PFSK-1 (cell line): ENCODE results near the gene VPS13D.

Experiments used
- FOXP2 ChIP-seq: optimal IDR thresholded peaks from 2 replicates; pipeline ENCODE3; 2011; ENCODE audit warnings: borderline replicate concordance, control low read depth, inconsistent platforms; ENCODE audit not compliant: insufficient read depth; ENCODE audit errors: extremely low read length, extremely low read depth
- POLR2AphosphoS5 ChIP-seq: IDR thresholded peaks from 2 replicates; pipeline ENCODE4 v1.6.1; 2012; ENCODE audit warnings: low read depth, mild to moderate bottlenecking, control low read depth, low read length, moderate library complexity
- SIN3A ChIP-seq: IDR thresholded peaks from 2 replicates; pipeline ENCODE4 v1.6.1; 2012; ENCODE audit warnings: mild to moderate bottlenecking, low read length, moderate library complexity, borderline replicate concordance; ENCODE audit not compliant: insufficient read depth
- TAF1 ChIP-seq: IDR thresholded peaks from 2 replicates; pipeline ENCODE4 v1.6.1; 2012; ENCODE audit warnings: low read length, control low read depth, borderline replicate concordance; ENCODE audit not compliant: insufficient read depth
- TF ChIP-seq, protein P1 (sequence below), 2 experiments: IDR thresholded peaks; 2 replicates each; pipeline versions ENCODE4 v1.6.1 to v1.8.0; 2011 to 2012; ENCODE audit warnings: low read depth in 2 of 2, low read length in 2 of 2, control low read depth in 1 of 2, inconsistent platforms in 1 of 2, mild to moderate bottlenecking in 1 of 2, moderate library complexity in 1 of 2; ENCODE audit not compliant: insufficient read depth in 1 of 2

The VPS13D gene

DNA sequence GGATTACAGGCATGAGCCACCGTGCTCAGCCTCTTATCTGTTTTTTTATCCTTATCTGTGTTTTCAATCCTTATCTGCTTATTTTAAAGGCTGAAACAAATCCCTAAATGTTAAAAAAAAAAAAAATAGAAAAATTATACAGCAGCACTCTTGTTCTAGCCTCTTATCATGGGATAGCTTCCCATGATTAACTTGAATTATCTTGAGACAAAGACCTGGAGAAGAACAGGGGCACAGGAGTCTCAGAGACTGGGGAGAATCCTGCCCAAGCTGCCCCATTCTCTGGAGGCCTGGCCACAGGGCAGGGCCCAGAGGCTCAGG, 301.3 kb downstream of the VPS13D start:
- no peak for TF ChIP-seq POLR2AphosphoS5
- TF ChIP-seq, protein P1, sequence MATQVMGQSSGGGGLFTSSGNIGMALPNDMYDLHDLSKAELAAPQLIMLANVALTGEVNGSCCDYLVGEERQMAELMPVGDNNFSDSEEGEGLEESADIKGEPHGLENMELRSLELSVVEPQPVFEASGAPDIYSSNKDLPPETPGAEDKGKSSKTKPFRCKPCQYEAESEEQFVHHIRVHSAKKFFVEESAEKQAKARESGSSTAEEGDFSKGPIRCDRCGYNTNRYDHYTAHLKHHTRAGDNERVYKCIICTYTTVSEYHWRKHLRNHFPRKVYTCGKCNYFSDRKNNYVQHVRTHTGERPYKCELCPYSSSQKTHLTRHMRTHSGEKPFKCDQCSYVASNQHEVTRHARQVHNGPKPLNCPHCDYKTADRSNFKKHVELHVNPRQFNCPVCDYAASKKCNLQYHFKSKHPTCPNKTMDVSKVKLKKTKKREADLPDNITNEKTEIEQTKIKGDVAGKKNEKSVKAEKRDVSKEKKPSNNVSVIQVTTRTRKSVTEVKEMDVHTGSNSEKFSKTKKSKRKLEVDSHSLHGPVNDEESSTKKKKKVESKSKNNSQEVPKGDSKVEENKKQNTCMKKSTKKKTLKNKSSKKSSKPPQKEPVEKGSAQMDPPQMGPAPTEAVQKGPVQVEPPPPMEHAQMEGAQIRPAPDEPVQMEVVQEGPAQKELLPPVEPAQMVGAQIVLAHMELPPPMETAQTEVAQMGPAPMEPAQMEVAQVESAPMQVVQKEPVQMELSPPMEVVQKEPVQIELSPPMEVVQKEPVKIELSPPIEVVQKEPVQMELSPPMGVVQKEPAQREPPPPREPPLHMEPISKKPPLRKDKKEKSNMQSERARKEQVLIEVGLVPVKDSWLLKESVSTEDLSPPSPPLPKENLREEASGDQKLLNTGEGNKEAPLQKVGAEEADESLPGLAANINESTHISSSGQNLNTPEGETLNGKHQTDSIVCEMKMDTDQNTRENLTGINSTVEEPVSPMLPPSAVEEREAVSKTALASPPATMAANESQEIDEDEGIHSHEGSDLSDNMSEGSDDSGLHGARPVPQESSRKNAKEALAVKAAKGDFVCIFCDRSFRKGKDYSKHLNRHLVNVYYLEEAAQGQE (IDR thresholded peaks at IDR 0.05; ENCODE audit: insufficient read depth in 1 of 2, low read depth in 2 of 2, low read length in 2 of 2) = no peak

DNA sequence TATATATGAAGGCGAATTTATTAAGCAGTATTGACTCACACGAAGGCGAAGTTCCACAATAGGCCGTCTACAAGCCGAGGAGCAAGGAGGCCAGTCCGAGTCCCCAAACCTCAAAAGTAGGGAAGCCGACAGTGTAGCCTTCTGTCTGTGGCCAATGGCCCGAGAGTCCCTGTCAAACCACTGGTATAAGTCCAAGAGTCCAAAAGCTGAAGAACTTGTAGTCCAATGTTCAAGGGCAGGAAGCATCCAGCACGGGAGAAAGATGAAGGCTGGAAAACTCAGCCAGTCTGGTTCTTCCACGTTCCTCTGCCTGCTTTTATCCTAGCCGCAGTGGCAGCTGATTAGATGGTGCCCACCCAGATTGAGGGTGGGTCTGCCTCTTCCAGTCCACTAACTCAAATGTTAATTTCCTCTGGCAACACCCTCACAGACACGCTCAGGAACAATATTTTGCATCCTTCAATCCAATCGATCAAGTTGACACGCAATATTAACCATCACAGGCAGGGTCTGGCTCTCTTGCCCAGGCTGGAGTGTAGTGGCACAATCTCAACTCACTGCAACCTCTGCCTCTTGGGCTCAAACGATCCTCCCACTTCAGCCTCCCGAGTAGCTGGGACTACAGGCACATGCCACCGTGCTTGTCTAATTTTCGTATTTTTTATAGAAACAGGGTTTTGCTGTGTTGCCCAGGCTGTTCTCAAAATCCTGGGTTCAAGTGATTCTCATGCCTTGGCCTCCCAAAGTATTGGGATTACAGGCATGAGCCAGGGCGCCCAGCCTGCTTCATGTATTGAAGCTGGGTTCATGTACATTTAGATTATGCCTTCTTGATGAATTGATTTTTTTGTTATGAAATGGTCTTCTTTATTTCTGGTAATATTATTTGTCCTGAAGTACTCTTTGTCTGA, 302.8 kb downstream of the VPS13D start:
- TF ChIP-seq, protein P1 (IDR thresholded peaks at IDR 0.05; ENCODE audit: insufficient read depth in 1 of 2, low read depth in 2 of 2, low read length in 2 of 2) = no peak
- TF ChIP-seq SIN3A (no peak), FOXP2 (no peak), POLR2AphosphoS5 (no peak), TAF1 (no peak)

DNA sequence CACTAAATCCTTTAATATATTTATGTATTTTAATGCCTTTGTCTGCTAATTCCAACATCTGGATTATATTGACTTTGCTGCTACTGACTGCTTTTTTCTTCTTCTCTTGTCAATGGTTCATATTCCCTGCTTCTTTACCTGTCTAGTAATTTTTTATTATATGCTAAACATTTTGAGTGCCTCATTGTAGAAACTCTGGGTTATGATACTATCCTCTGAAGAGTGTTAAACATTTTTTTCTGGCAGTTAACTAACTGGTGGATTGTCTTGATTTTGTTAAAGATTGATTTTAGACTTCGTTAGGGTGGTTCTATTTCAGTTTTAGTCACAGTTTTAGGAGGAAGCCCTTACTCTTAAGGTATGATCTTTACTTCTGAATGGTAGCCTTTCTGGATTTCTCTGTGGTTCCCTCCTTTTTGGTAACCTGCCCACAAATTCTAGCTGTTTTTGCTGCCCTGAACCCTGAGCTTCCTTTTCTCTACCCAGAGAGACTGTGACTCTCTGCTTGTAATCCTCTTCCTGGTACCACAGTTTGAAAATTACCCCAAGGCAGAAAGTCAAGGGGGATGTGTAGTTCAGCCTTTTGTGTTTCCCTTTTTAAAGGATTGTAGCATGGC, 306.3 kb downstream of the VPS13D start:
- TF ChIP-seq SIN3A (no peak), TAF1 (no peak), POLR2AphosphoS5 (no peak), FOXP2 (no peak)
- TF ChIP-seq, protein P1 (IDR thresholded peaks at IDR 0.05; ENCODE audit: insufficient read depth in 1 of 2, low read depth in 2 of 2, low read length in 2 of 2) = no peak

DNA sequence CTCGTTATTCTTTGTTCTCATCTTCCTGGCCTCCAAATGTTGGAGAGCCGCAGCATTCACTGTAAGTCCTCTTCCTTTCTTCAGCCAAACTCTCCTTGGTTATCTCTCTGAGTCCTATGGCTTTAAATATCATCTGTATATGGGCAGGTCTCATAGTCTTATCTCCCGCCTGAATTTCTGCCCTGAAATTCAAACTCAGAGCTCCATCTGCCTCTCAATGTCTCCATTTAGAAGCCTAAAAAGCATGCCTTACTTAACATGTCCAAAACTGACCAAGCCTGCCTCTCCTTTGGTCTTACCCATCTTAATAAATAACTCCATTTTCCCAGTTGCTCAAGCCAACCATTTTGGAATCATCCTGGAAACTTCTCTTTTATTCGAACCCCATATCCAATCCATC, 307.5 kb downstream of the VPS13D start:
- TF ChIP-seq, protein P1 (IDR thresholded peaks at IDR 0.05; ENCODE audit: insufficient read depth in 1 of 2, low read depth in 2 of 2, low read length in 2 of 2) = no peak
- TF ChIP-seq SIN3A (no peak), POLR2AphosphoS5 (no peak), FOXP2 (no peak), TAF1 (no peak)
